Keratinocyte (primary cell): Measurements from ENCODE around the gene NUMB. TPM values are rescaled to one million over a fixed set of nuclear protein-coding genes. Genes with fewer than 3 reads are reported as not detected.

Experiments
- DNase-seq: peaks from one replicate; pipeline ENCODE4 v3.0.0-alpha.2; 2011; ENCODE audit warnings: low read depth, missing footprints, low spot score
- FAIRE-seq: peaks from 2 replicates; lab custom pipeline; 2011; peaks lifted over from hg19 to GRCh38; lab: Jason Lieb, UNC
- H2AFZ ChIP-seq: 2 replicates; pipeline ENCODE4 v1.6.0; 2012; ENCODE audit warnings: low read length, control low read depth, inconsistent platforms; ENCODE audit not compliant: control insufficient read depth
- H3K27ac ChIP-seq: 2 replicates; pipeline ENCODE4 v1.5.1; 2011; ENCODE audit warnings: low read length; ENCODE audit not compliant: control insufficient read depth, insufficient read depth
- H3K27me3 ChIP-seq: 3 replicates; pipeline ENCODE4 v1.6.0; 2011; ENCODE audit warnings: low read length; ENCODE audit not compliant: control insufficient read depth, insufficient read depth; ENCODE audit errors: extremely low read depth
- H3K36me3 ChIP-seq, 2 experiments: 2 replicates in 1 of 2; 3 replicates in 1 of 2; pipeline ENCODE4 v1.5.1; 2011; ENCODE audit warnings: low read length in 2 of 2, mild to moderate bottlenecking in 1 of 2; ENCODE audit not compliant: control insufficient read depth in 2 of 2, insufficient read depth in 2 of 2; ENCODE audit errors: extremely low read depth in 1 of 2
- H3K4me1 ChIP-seq: 3 replicates; pipeline ENCODE4 v1.5.1; 2011; ENCODE audit warnings: low read length; ENCODE audit not compliant: control insufficient read depth, insufficient read depth; ENCODE audit errors: extremely low read depth
- H3K4me2 ChIP-seq: 3 replicates; pipeline ENCODE4 v1.6.0; 2011; ENCODE audit warnings: low read depth, low read length; ENCODE audit not compliant: control insufficient read depth, insufficient read depth; ENCODE audit errors: extremely low read depth
- H3K4me3 ChIP-seq, 3 experiments: fragments of 200-600 bp in 1 of 3; sonication (generic) in 1 of 3; 2 replicates in 2 of 3; 3 replicates in 1 of 3; pipeline ENCODE4 v1.5.1; 2011 to 2016; ENCODE audit warnings: low read length in 3 of 3, mild to moderate bottlenecking in 3 of 3, control low read depth in 2 of 3, inconsistent platforms in 1 of 3, low read depth in 1 of 3, mixed read lengths in 1 of 3, mixed run types in 1 of 3, moderate library complexity in 1 of 3; ENCODE audit not compliant: control insufficient read depth in 2 of 3, insufficient read depth in 2 of 3; ENCODE audit errors: extremely low read depth in 1 of 3
- H3K79me2 ChIP-seq: 2 replicates; pipeline ENCODE4 v1.6.0; 2012; ENCODE audit warnings: low read length; ENCODE audit not compliant: control insufficient read depth, insufficient read depth
- H3K9ac ChIP-seq: 3 replicates; pipeline ENCODE4 v1.6.0; 2011; ENCODE audit warnings: low read length; ENCODE audit not compliant: control insufficient read depth, insufficient read depth; ENCODE audit errors: extremely low read depth
- H3K9me1 ChIP-seq: 3 replicates; pipeline ENCODE4 v1.6.0; 2011; ENCODE audit warnings: low read length; ENCODE audit not compliant: control insufficient read depth, insufficient read depth; ENCODE audit errors: extremely low read depth
- H3K9me3 ChIP-seq: 2 replicates; pipeline ENCODE4 v1.5.1; 2012; ENCODE audit warnings: low read depth, low read length; ENCODE audit not compliant: control insufficient read depth
- H4K20me1 ChIP-seq: 3 replicates; pipeline ENCODE4 v1.6.0; 2011; ENCODE audit warnings: low read length; ENCODE audit not compliant: control insufficient read depth, insufficient read depth; ENCODE audit errors: extremely low read depth
- CTCF ChIP-seq, 3 experiments: IDR thresholded peaks in 1 of 3; conservative IDR thresholded peaks in 1 of 3; optimal IDR thresholded peaks in 1 of 3; 2 replicates in 2 of 3; 3 replicates in 1 of 3; pipeline versions ENCODE3 to v1.5.1; 2011; ENCODE audit warnings: low read length in 3 of 3, mild to moderate bottlenecking in 3 of 3, moderate library complexity in 2 of 3, control low read depth in 1 of 3, inconsistent platforms in 1 of 3; ENCODE audit not compliant: insufficient read depth in 2 of 3; ENCODE audit errors: extremely low read depth in 1 of 3
- EZH2 ChIP-seq: IDR thresholded peaks from one replicate; pipeline ENCODE4 v1.6.1; 2012; ENCODE audit warnings: inconsistent platforms, mild to moderate bottlenecking, low read length, moderate library complexity
- dilution Hi-C: fragments of 300-500 bp; cut with MboI; formaldehyde crosslinking; loops from one replicate; pipeline ENCODE4 v1.7.0; 2020; ENCODE audit warnings: low sequenced_read_pairs; ENCODE audit not compliant: extremely low pct_ligation_motif_present
- polyA plus RNA-seq, 5 experiments: library from polyadenylated mRNA; depleted of rRNA in 3 of 5; stranded (reverse) in 3 of 5; stranded (forward) in 1 of 5; unstranded in 1 of 5; fragments of >200 nt; gene quantifications; 1 replicate in 1 of 5; 2 replicates in 3 of 5; 3 replicates in 1 of 5; pipeline versions ENCODE4 v1.2.1 to v1.2.3, GENCODE V29; 2011 to 2012; ENCODE audit warnings: missing spikeins in 2 of 5, low read depth in 1 of 5, low replicate concordance in 1 of 5

Gene NUMB
- polyA plus RNA-seq, 1 donor (not counting 4 experiments of a cell fraction or from before 2014, with no cell fraction given) = 110 TPM

GRCh38 chr14:73369428-73369827, 88.9 kb downstream of the NUMB start:
- DNase-seq (no peak), FAIRE-seq (no peak)
- Histone ChIP-seq H3K9me1 (no peaks in the 10 kb centered on the region), H3K27me3 (no peaks in the 10 kb centered on the region), H2AFZ (no peak overlapping the region), H4K20me1 (no peaks in the 10 kb centered on the region), H3K9ac (no peak overlapping the region), H3K4me2 (no peak overlapping the region), H3K9me3 (no peaks in the 10 kb centered on the region), H3K27ac (no peak overlapping the region), H3K4me3 (no peak overlapping the region), H3K36me3 (peaks cover 0 to 4% of the 10 kb centered on the region in 2 experiments), H3K4me1 (no peaks in the 10 kb centered on the region), H3K79me2 (peaks cover 24% of the 10 kb centered on the region)
- dilution Hi-C loops = no loop called here
- TF ChIP-seq CTCF (optimal IDR thresholded peaks at IDR 0.05 in 1 of 3, IDR thresholded peaks at IDR 0.05 in 1 of 3, conservative IDR thresholded peaks at IDR 0.05 in 1 of 3; ENCODE audit: extremely low read depth in 1 of 3, insufficient read depth in 2 of 3, low read length in 3 of 3) (no peak), EZH2 (no peak)

DNA sequence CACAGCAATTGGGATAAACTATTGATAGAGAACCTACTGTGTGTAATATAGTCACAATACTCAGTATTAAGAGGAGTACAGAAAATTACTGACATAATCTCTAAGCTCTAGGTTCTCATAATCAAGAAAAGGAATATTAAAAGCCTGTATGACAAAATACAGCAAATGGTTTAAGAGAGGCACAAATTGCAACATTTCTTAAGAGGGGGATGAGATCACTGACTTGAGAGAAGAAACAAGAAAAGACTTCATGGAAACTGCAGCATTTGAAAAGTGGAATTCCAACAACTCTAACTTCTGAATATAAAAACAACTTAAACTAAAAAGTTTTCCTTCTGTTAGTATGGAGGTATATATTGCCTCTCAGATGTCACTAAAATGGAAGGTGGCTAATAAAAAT, 89.7 kb downstream of the NUMB start:
- H3K9me3 ChIP-seq = no peaks in the 10 kb centered on the region
- H2AFZ ChIP-seq = no peak overlapping the region
- no peaks in the 10 kb centered on the region for H3K4me1 ChIP-seq
- no peaks in the 10 kb centered on the region for H4K20me1 ChIP-seq
- no peak overlapping the region for H3K9ac ChIP-seq
- DNase-seq (no peak), FAIRE-seq (no peak)
- no peak for TF ChIP-seq CTCF (optimal IDR thresholded peaks at IDR 0.05 in 1 of 3, IDR thresholded peaks at IDR 0.05 in 1 of 3, conservative IDR thresholded peaks at IDR 0.05 in 1 of 3; ENCODE audit: extremely low read depth in 1 of 3, insufficient read depth in 2 of 3, low read length in 3 of 3)
- no peak for TF ChIP-seq EZH2
- no peak overlapping the region for H3K4me3 ChIP-seq
- no peak overlapping the region for H3K27ac ChIP-seq
- H3K9me1 ChIP-seq = no peaks in the 10 kb centered on the region
- H3K36me3 ChIP-seq = peaks cover 0 to 4% of the 10 kb centered on the region in 2 experiments
- H3K79me2 ChIP-seq = peaks cover 22% of the 10 kb centered on the region
- H3K27me3 ChIP-seq = no peaks in the 10 kb centered on the region
- dilution Hi-C loops = no loop called here
- no peak overlapping the region for H3K4me2 ChIP-seq
